Activated naive CD4-positive, alpha-beta T cell treated with anti-CD3 and anti-CD28 coated beads, Interleukin-2, amount 10 ng/mL, durations not matched to agents 7 days and 5 days (primary cell): Measurements from ENCODE around the gene CENPM.

Experiments used
- CTCF ChIA-PET: fragments of 350-600 bp; sonication (Branson Sonifier 250); formaldehyde crosslinking; loops from one replicate; lab custom pipeline; 2021; ENCODE audit warnings: antibody characterized with exemption; lab: Charles Lee
- DNase-seq: peaks from one replicate; pipeline ENCODE4 v3.0.0-alpha.2; 2020
- H3K27ac Mint-ChIP-seq: one replicate; pipeline ENCODE4 v1.8.0; 2021; ENCODE audit warnings: mild to moderate bottlenecking, moderate library complexity, mixed read lengths
- H3K27me3 Mint-ChIP-seq: one replicate; pipeline ENCODE4 v1.8.0; 2021; ENCODE audit warnings: mild to moderate bottlenecking, mixed read lengths
- H3K36me3 Mint-ChIP-seq: one replicate; pipeline ENCODE4 v1.8.0; 2021; ENCODE audit warnings: mixed read lengths
- H3K4me1 Mint-ChIP-seq: one replicate; pipeline ENCODE4 v1.8.0; 2021; ENCODE audit warnings: mixed read lengths
- H3K4me3 Mint-ChIP-seq: one replicate; pipeline ENCODE4 v1.8.0; 2021; ENCODE audit warnings: mild to moderate bottlenecking, moderate library complexity, mixed read lengths
- H3K9me3 Mint-ChIP-seq: one replicate; pipeline ENCODE4 v1.8.0; 2021; ENCODE audit warnings: mixed read lengths

The CENPM gene

GRCh38 chr22:41910050-41911000 is 36.6 kb downstream of the CENPM start:
- CTCF ChIA-PET: interaction anchor here (1.1 kb wide), 1 partner anchor 15 kb away, joined by 4 read pairs; no protein-coding TSS in a partner anchor
- peak; percentile 53 for DNase-seq

GRCh38 chr22:41909310-41910049 is 37.5 kb downstream of the CENPM start:
- Mint-ChIP-seq H3K36me3 (peaks cover 11% of the 10 kb centered on the region), H3K9me3 (no peaks in the 10 kb centered on the region), H3K27ac (no peak overlapping the region), H3K27me3 (peaks cover 61% of the 10 kb centered on the region), H3K4me3 (no peak overlapping the region), H3K4me1 (peaks cover 32% of the 10 kb centered on the region)
- DNase-seq: no peak
- CTCF ChIA-PET: no interaction called here

More at GRCh38 chr22:41910050-41911000, 36.6 kb downstream of the CENPM start:
- Mint-ChIP-seq H3K27ac (no peak overlapping the region), H3K9me3 (no peaks in the 10 kb centered on the region), H3K27me3 (peaks cover 67% of the 10 kb centered on the region), H3K4me1 (peaks cover 36% of the 10 kb centered on the region), H3K36me3 (peaks cover 11% of the 10 kb centered on the region), H3K4me3 (no peak overlapping the region)

GRCh38 chr22:41908411-41909309 is 38.3 kb downstream of the CENPM start:
- no peak overlapping the region for H3K27ac Mint-ChIP-seq
- peak; percentile 51 for DNase-seq
- H3K4me3 Mint-ChIP-seq: peak overlapping the region; percentile 18
- peaks cover 15% of the 10 kb centered on the region for H3K36me3 Mint-ChIP-seq
- CTCF ChIA-PET: interaction anchor here (0.9 to 1.4 kb wide), 4 partner anchors 17 to 211 kb away, joined by 3 to 4 read pairs (median 3); no protein-coding TSS in a partner anchor
- H3K9me3 Mint-ChIP-seq: no peaks in the 10 kb centered on the region
- H3K4me1 Mint-ChIP-seq: peaks cover 32% of the 10 kb centered on the region
- peaks cover 56% of the 10 kb centered on the region for H3K27me3 Mint-ChIP-seq

GRCh38 chr22:41907436-41908401 is 39.2 kb downstream of the CENPM start:
- Mint-ChIP-seq H3K4me1 (peaks cover 30% of the 10 kb centered on the region), H3K36me3 (peaks cover 20% of the 10 kb centered on the region), H3K9me3 (no peaks in the 10 kb centered on the region), H3K27me3 (peaks cover 46% of the 10 kb centered on the region), H3K27ac (peak overlapping the region; percentile 52), H3K4me3 (no peak overlapping the region)
- no peak for DNase-seq
- CTCF ChIA-PET: interaction anchor here (0.9 to 1.4 kb wide), 4 partner anchors 18 to 211 kb away, joined by 3 to 4 read pairs (median 3); no protein-coding TSS in a partner anchor

- peaks cover 27% of the 10 kb centered on the region for H3K4me1 Mint-ChIP-seq
- no peaks in the 10 kb centered on the region for H3K9me3 Mint-ChIP-seq
- H3K27me3 Mint-ChIP-seq: peaks cover 38% of the 10 kb centered on the region
- no peak for DNase-seq
- no peak overlapping the region for H3K4me3 Mint-ChIP-seq
- peaks cover 24% of the 10 kb centered on the region for H3K36me3 Mint-ChIP-seq
- CTCF ChIA-PET: interaction anchor here (1.4 kb wide), 1 partner anchor 210 kb away, joined by 4 read pairs; no protein-coding TSS in a partner anchor
- H3K27ac Mint-ChIP-seq: no peak overlapping the region
Measured at GRCh38 chr22:41906822-41907221, 40.1 kb downstream of the CENPM start.

GRCh38 chr22:41905411-41906202 is 41.3 kb downstream of the CENPM start:
- H3K9me3 Mint-ChIP-seq: no peaks in the 10 kb centered on the region
- CTCF ChIA-PET: interaction anchor here (1.3 kb wide), 1 partner anchor 52 kb away, joined by 4 read pairs; no protein-coding TSS in a partner anchor
- no peak overlapping the region for H3K4me3 Mint-ChIP-seq
- peaks cover 25% of the 10 kb centered on the region for H3K27me3 Mint-ChIP-seq
- H3K27ac Mint-ChIP-seq: peak overlapping the region; percentile 76
- peaks cover 26% of the 10 kb centered on the region for H3K36me3 Mint-ChIP-seq
- no peak for DNase-seq
- H3K4me1 Mint-ChIP-seq: peaks cover 22% of the 10 kb centered on the region

DNA sequence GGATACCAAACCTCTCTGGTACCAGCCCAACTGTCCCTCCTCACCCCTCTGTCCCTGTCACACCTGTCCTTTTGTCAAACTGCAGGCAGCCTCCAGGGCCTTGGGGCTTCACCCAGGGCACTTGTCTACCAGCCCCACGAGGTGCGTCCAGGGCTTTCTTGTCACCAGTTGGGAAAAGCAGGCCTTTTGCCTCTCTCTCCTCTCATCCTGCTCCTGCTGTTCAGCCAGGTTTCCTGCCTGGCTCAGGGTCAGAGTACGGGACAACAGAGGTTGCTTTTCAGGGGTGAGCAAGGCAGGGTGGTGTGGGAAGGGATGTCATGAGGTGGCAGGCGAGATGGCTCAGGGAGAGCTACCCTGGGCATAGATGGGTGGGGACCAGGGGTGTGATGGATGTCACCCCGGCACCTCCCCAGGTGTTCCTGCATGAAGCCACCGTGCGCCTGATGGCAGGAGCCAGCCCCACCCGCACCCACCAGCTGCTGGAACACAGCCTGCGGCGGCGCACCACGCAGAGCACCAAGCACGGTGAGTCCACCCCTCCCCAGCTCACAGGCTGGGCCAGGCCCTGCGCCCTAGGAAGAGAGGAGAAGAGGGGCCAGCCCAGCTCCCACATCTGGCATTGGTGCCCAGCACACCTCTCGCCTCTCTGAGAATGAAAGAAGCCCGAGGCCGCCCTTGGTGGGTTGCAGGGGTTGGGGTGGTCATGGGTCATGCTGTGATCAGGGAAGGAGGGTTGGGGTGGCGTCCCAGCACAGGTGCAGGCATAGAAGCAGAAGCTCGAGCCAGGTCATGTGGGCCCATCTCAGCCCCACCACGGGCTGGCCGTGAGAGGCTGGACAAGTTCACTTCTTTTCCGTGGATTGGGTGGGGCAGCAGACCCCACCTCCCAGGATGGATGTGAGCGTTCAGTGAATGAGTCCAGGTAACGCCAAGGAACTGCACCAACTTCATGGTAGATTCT is 42.2 kb downstream of the CENPM start:
- H3K9me3 Mint-ChIP-seq: no peaks in the 10 kb centered on the region
- no peak overlapping the region for H3K4me3 Mint-ChIP-seq
- H3K4me1 Mint-ChIP-seq: peaks cover 22% of the 10 kb centered on the region
- H3K27ac Mint-ChIP-seq: no peak overlapping the region
- CTCF ChIA-PET: interaction anchor here (1.3 kb wide), 1 partner anchor 52 kb away, joined by 4 read pairs; no protein-coding TSS in a partner anchor
- H3K36me3 Mint-ChIP-seq: peaks cover 33% of the 10 kb centered on the region
- H3K27me3 Mint-ChIP-seq: peaks cover 17% of the 10 kb centered on the region
- DNase-seq: no peak

GRCh38 chr22:41902932-41903421 is 44.0 kb downstream of the CENPM start:
- Mint-ChIP-seq H3K27ac (no peak overlapping the region), H3K4me1 (peaks cover 7% of the 10 kb centered on the region), H3K27me3 (no peaks in the 10 kb centered on the region), H3K36me3 (peaks cover 40% of the 10 kb centered on the region), H3K4me3 (no peak overlapping the region), H3K9me3 (no peaks in the 10 kb centered on the region)
- DNase-seq: no peak
- CTCF ChIA-PET: interaction anchor here (1.6 kb wide), 1 partner anchor 38 kb away, joined by 3 read pairs; no protein-coding TSS in a partner anchor

DNA sequence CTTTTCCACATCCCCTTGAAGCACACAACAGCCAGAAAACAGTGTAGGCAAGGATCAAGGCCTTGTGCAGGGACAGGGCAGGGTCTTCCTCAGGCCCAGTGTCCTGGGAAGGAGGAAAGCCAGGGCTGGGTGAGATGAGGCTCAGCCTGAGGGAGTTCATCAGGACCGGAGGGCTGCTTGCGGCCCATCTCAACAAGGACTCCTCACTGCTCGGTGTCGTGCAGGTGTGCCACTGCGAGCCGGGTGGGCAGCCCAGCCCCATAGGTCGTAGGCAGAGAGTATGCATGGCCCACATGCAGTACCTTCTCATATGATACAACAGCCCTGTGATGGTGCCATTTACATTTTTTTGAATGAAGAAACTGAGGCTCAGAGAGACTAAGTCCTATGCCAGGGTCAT is 44.9 kb downstream of the CENPM start:
- DNase-seq: no peak
- Mint-ChIP-seq H3K27ac (peak overlapping the region; percentile 61), H3K4me1 (peaks cover under 1% of the 10 kb centered on the region), H3K4me3 (no peak overlapping the region), H3K36me3 (peaks cover 48% of the 10 kb centered on the region), H3K27me3 (no peaks in the 10 kb centered on the region), H3K9me3 (no peaks in the 10 kb centered on the region)
- CTCF ChIA-PET: interaction anchor here (1.0 to 1.6 kb wide), 2 partner anchors 20 to 39 kb away, joined by 3 read pairs; no protein-coding TSS in a partner anchor

GRCh38 chr22:41900652-41901312 is 46.2 kb downstream of the CENPM start:
- H3K4me3 Mint-ChIP-seq: no peak overlapping the region
- H3K9me3 Mint-ChIP-seq: no peaks in the 10 kb centered on the region
- CTCF ChIA-PET: interaction anchor here (1.0 kb wide), 1 partner anchor 19 kb away, joined by 3 read pairs; no protein-coding TSS in a partner anchor
- H3K27ac Mint-ChIP-seq: no peak overlapping the region
- no peaks in the 10 kb centered on the region for H3K4me1 Mint-ChIP-seq
- H3K36me3 Mint-ChIP-seq: peaks cover 58% of the 10 kb centered on the region
- no peaks in the 10 kb centered on the region for H3K27me3 Mint-ChIP-seq
- DNase-seq: no peak
